AG04449 (cell line): ENCODE data around the gene DUOXA2.

Source experiments
- CTCF ChIA-PET: fragments of 350-600 bp; formaldehyde crosslinking; extraction: SDS; loops from one replicate; lab custom pipeline; 2021; ENCODE audit warnings: antibody characterized with exemption; lab: Yijun Ruan, JAX
- POLR2A ChIA-PET: fragments of 400-600, 350-600 bp; formaldehyde crosslinking; extraction: SDS; loops from one replicate; lab custom pipeline; 2020; ENCODE audit warnings: antibody characterized with exemption, inconsistent platforms; lab: Yijun Ruan, JAX
- DNase-seq: peaks from one replicate; pipeline ENCODE4 v3.0.0-alpha.2; 2010; ENCODE audit warnings: low read depth, low spot score
- H3K4me3 ChIP-seq: 2 replicates; pipeline ENCODE4 v1.5.1; 2011; ENCODE audit warnings: low read depth, mild to moderate bottlenecking, control low read depth, low read length
- CTCF ChIP-seq: IDR thresholded peaks from one replicate; pipeline ENCODE4 v1.5.1; 2011; ENCODE audit warnings: mild to moderate bottlenecking, moderate library complexity, low read length, control low read depth, inconsistent platforms; ENCODE audit not compliant: insufficient read depth; ENCODE audit errors: missing control alignments

DUOXA2 gene

GRCh38 chr15:45106002-45106790, 7.9 kb upstream of the DUOXA2 start:
- no peak for TF ChIP-seq CTCF
- ChIA-PET CTCF (interaction anchor here (0.8 to 3.6 kb wide), 3 partner anchors 12 to 51 kb away, joined by 3 to 23 read pairs (median 6); no protein-coding TSS in a partner anchor), POLR2A (no interaction called here)
- DNase-seq = no peak
- H3K4me3 ChIP-seq = no peak overlapping the region

GRCh38 chr15:45107941-45108630, 6.0 kb upstream of the DUOXA2 start:
- no peak overlapping the region for H3K4me3 ChIP-seq
- TF ChIP-seq CTCF = no peak
- DNase-seq = no peak
- CTCF ChIA-PET = interaction anchor here (3.6 kb wide), 1 partner anchor 10 kb away, joined by 23 read pairs; no protein-coding TSS in a partner anchor
- POLR2A ChIA-PET = no interaction called here

- H3K4me3 ChIP-seq = no peak overlapping the region
- no peak for TF ChIP-seq CTCF
- no peak for DNase-seq
- POLR2A ChIA-PET = no interaction called here
- CTCF ChIA-PET = interaction anchor here (1.0 to 2.0 kb wide), 3 partner anchors 8 to 25 kb away, joined by 4 to 14 read pairs (median 5); no protein-coding TSS in a partner anchor
Observed at GRCh38 chr15:45110256-45110820, 3.8 kb upstream of the DUOXA2 start.

- no peak overlapping the region for H3K4me3 ChIP-seq
- no peak for DNase-seq
- POLR2A ChIA-PET = no interaction called here
- no peak for TF ChIP-seq CTCF
- CTCF ChIA-PET = interaction anchor here (1.0 to 2.7 kb wide), 2 partner anchors 10 to 15 kb away, joined by 3 to 16 read pairs; no protein-coding TSS in a partner anchor
Observed at GRCh38 chr15:45111390-45112142, 2.6 kb upstream of the DUOXA2 start.

GRCh38 chr15:45112143-45112590, 2.0 kb upstream of the DUOXA2 start:
- DNase-seq = no peak
- ChIA-PET POLR2A (no interaction called here), CTCF (interaction anchor here (1.0 to 2.7 kb wide), 2 partner anchors 9 to 15 kb away, joined by 3 to 16 read pairs; no protein-coding TSS in a partner anchor)
- H3K4me3 ChIP-seq = no peak overlapping the region
- no peak for TF ChIP-seq CTCF
